ENCODE results near the gene ARNT2.

ARNT2 gene

GRCh38 chr15:80518522-80518921 lies 114.3 kb downstream of the ARNT2 start:
- no peaks in the 10 kb centered on the region for H3K4me1 ChIP-seq (ENCODE audit: insufficient read depth, low read length, severe bottlenecking)
- H3F3A ChIP-seq (ENCODE audit: insufficient read depth, low read length): no peaks in the 10 kb centered on the region
- H3K27ac ChIP-seq (ENCODE audit: low read depth, low read length, poor library complexity, severe bottlenecking): no peak overlapping the region
- no peaks in the 10 kb centered on the region for H3K36me3 ChIP-seq (ENCODE audit: insufficient read depth, low read length)
- H3K9me2 ChIP-seq (ENCODE audit: low read depth, low read length): no peaks in the 10 kb centered on the region
- H3K27me3 ChIP-seq (ENCODE audit: insufficient read depth, low read length): no peaks in the 10 kb centered on the region
- TF ChIP-seq EZH2 (IDR thresholded peaks at IDR 0.05; ENCODE audit: borderline replicate concordance, low read length): no peak
- TF ChIP-seq CTCF (IDR thresholded peaks at IDR 0.05; ENCODE audit: low read length): no peak
- H3K9ac ChIP-seq (ENCODE audit: low read length): no peak overlapping the region
- H3K9me3 ChIP-seq (ENCODE audit: low read length): no peaks in the 10 kb centered on the region
- H3K4me3 ChIP-seq (ENCODE audit: low read depth, low read length, poor library complexity, severe bottlenecking): no peak overlapping the region
- no peaks in the 10 kb centered on the region for H3K79me2 ChIP-seq (ENCODE audit: insufficient read depth, low read length)
- H4K20me1 ChIP-seq (ENCODE audit: insufficient read depth, low read length): no peaks in the 10 kb centered on the region
- H3K4me2 ChIP-seq (ENCODE audit: low read length): no peak overlapping the region
- no peak overlapping the region for H2AFZ ChIP-seq (ENCODE audit: low read length)

GRCh38 chr15:80523746-80524145 lies 119.6 kb downstream of the ARNT2 start:
- Histone ChIP-seq H3K9me3 (ENCODE audit: low read length) (no peaks in the 10 kb centered on the region), H3K36me3 (ENCODE audit: insufficient read depth, low read length) (no peaks in the 10 kb centered on the region), H3K4me1 (ENCODE audit: insufficient read depth, low read length, severe bottlenecking) (no peaks in the 10 kb centered on the region), H3F3A (ENCODE audit: insufficient read depth, low read length) (no peaks in the 10 kb centered on the region), H3K4me3 (ENCODE audit: low read depth, low read length, poor library complexity, severe bottlenecking) (no peak overlapping the region), H3K9ac (ENCODE audit: low read length) (no peak overlapping the region), H3K79me2 (ENCODE audit: insufficient read depth, low read length) (no peaks in the 10 kb centered on the region), H3K27me3 (ENCODE audit: insufficient read depth, low read length) (no peaks in the 10 kb centered on the region), H3K27ac (ENCODE audit: low read depth, low read length, poor library complexity, severe bottlenecking) (no peak overlapping the region), H3K9me2 (ENCODE audit: low read depth, low read length) (no peaks in the 10 kb centered on the region), H4K20me1 (ENCODE audit: insufficient read depth, low read length) (no peaks in the 10 kb centered on the region), H2AFZ (ENCODE audit: low read length) (no peak overlapping the region), H3K4me2 (ENCODE audit: low read length) (no peak overlapping the region)
- TF ChIP-seq EZH2 (IDR thresholded peaks at IDR 0.05; ENCODE audit: borderline replicate concordance, low read length) (no peak), CTCF (IDR thresholded peaks at IDR 0.05; ENCODE audit: low read length) (no peak)

DNA sequence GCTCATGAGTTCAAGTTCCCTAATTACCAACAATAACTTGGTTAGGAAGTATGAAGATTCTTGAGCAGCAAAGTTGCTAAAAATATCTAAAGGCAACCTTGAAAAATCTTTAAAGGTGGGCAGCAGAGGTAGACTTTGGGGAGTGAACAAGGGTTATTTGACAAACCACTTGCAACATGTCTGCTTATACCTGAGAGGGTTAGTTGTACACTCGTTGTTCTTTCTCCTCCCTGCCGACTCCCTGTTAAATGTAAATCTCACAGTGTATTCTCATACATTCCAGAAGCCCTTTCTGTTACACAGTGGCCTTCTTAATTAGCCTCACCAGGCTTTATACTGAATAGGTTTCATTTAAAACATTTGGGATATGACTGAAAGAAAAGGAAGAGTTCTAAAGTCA lies 121.7 kb downstream of the ARNT2 start:
- H3K4me1 ChIP-seq (ENCODE audit: insufficient read depth, low read length, severe bottlenecking): no peaks in the 10 kb centered on the region

More for the DNA sequence above, 121.7 kb downstream of the ARNT2 start:
- H3K9me2 ChIP-seq (ENCODE audit: low read depth, low read length): no peaks in the 10 kb centered on the region
- no peaks in the 10 kb centered on the region for H3K9me3 ChIP-seq (ENCODE audit: low read length)
- no peaks in the 10 kb centered on the region for H3K79me2 ChIP-seq (ENCODE audit: insufficient read depth, low read length)
- no peak for TF ChIP-seq EZH2 (IDR thresholded peaks at IDR 0.05; ENCODE audit: borderline replicate concordance, low read length)
- no peak for TF ChIP-seq CTCF (IDR thresholded peaks at IDR 0.05; ENCODE audit: low read length)
- H4K20me1 ChIP-seq (ENCODE audit: insufficient read depth, low read length): no peaks in the 10 kb centered on the region
- H3F3A ChIP-seq (ENCODE audit: insufficient read depth, low read length): no peaks in the 10 kb centered on the region
- H3K27ac ChIP-seq (ENCODE audit: low read depth, low read length, poor library complexity, severe bottlenecking): no peak overlapping the region
- H3K27me3 ChIP-seq (ENCODE audit: insufficient read depth, low read length): no peaks in the 10 kb centered on the region
- no peak overlapping the region for H3K9ac ChIP-seq (ENCODE audit: low read length)
- no peak overlapping the region for H2AFZ ChIP-seq (ENCODE audit: low read length)
- no peaks in the 10 kb centered on the region for H3K36me3 ChIP-seq (ENCODE audit: insufficient read depth, low read length)
- H3K4me2 ChIP-seq (ENCODE audit: low read length): no peak overlapping the region
- H3K4me3 ChIP-seq (ENCODE audit: low read depth, low read length, poor library complexity, severe bottlenecking): no peak overlapping the region

All from OCI-LY1 (cell line).